GM12801 (cell line): ENCODE data around the gene NCEH1.

ENCODE experiments used
- TF ChIP-seq, protein P1 (sequence below): IDR thresholded peaks from one replicate; pipeline ENCODE4 v1.5.1; 2011; ENCODE audit warnings: control low read depth; ENCODE audit not compliant: insufficient read length; ENCODE audit errors: extremely low read depth

The NCEH1 gene

DNA sequence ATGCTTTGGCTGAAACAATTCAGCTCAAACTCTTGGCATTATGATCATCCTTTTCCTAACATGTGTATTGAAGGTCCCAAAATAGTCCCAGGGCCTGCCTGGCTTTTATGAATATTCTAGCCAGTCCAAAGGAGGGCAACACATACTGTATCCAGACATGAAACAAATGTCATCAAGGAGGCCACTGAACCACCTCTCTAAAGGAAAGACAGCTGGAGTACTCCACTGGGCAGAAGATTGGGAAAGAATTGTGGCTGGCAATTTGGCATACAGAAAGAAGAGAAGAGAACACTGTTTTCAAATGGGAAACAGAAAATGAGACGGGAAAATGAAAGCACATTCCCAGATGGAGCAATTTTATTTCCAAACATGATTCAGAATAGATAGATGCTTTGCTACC lies 80.6 kb downstream of the NCEH1 start:
- TF ChIP-seq, protein P1, sequence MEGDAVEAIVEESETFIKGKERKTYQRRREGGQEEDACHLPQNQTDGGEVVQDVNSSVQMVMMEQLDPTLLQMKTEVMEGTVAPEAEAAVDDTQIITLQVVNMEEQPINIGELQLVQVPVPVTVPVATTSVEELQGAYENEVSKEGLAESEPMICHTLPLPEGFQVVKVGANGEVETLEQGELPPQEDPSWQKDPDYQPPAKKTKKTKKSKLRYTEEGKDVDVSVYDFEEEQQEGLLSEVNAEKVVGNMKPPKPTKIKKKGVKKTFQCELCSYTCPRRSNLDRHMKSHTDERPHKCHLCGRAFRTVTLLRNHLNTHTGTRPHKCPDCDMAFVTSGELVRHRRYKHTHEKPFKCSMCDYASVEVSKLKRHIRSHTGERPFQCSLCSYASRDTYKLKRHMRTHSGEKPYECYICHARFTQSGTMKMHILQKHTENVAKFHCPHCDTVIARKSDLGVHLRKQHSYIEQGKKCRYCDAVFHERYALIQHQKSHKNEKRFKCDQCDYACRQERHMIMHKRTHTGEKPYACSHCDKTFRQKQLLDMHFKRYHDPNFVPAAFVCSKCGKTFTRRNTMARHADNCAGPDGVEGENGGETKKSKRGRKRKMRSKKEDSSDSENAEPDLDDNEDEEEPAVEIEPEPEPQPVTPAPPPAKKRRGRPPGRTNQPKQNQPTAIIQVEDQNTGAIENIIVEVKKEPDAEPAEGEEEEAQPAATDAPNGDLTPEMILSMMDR, result no peak

DNA sequence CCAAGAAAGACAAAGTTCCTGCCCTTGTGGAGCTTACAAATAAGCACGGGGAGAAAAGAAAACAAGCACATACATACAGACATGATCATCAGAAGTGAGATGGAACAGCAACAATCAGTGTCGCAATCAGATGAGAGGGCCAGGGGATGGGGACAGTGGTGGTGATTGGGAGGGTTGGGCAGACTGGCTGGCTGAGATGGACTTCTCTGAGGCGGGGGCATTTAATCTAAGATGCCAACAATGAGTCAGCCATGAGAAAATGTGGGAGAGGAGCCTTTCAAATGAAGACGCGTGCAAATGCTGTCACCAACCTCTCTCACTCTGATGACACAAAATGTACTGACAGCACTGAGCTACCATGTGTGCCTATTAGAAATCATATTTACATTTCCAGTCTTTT lies 81.4 kb downstream of the NCEH1 start:
- TF ChIP-seq, protein P1, result no peak

DNA sequence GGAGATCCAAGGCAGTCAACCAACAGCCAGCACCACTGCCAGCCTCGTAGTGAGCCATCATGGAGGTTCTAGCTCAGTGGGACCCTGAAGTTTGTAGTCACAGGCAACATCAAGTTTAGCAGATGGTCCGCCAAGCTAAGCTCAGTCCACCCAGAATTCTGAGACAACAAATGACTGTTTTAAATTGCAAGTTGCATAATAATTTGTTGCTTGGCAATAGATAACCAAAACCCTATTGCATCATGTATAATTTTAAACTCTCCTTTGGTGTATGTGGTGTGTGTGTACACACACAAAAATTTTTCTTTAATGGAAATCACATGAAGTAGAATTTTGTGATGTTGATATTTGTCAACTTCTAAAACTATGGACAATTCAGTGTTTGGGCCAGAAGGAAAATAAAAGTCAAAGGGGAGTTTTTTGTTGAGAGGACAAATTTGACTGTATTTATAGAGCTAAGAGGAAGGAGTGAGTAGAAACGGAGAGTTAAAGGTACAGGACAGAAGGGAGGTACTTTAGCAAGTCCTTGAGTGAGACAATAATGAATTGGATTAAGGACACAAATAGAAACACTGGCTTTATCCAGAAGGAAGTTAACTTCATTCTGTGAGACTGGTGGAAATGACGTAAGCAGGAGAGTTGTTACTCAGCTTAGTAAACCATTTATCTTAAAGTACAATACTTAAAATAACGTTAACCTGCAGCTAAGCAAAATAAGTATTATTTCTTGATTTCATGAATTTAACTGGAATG lies 83.6 kb downstream of the NCEH1 start:
- TF ChIP-seq, protein P1, result no peak

DNA sequence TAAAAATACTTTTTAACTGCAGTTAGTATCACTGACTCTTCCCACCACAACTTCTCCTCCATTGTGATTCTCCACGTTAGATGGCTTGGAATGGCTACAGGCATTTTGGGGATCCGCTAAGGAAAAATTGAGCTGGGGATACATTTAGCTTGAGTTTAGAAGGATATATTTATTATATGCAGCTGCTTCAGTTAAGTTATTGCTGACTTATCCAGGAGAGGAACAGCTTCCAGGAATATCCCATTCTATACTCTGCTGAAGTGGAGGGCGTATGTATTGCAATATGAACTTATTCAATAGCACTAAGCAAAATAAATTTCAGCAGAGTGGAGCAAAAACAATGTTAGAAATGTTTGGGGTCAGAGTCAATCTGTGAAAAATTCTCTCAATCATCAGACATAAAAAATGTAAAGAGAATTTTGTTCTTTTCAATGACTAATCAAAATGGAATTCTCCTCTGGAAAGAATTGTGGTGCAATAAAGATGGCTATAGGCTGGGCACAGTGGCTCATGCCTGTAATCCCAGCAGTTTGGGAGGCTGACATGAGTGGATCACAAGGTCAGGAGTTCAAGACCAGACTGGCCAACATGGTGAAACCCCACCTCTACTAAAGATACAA lies 84.7 kb downstream of the NCEH1 start:
- TF ChIP-seq, protein P1, result no peak

DNA sequence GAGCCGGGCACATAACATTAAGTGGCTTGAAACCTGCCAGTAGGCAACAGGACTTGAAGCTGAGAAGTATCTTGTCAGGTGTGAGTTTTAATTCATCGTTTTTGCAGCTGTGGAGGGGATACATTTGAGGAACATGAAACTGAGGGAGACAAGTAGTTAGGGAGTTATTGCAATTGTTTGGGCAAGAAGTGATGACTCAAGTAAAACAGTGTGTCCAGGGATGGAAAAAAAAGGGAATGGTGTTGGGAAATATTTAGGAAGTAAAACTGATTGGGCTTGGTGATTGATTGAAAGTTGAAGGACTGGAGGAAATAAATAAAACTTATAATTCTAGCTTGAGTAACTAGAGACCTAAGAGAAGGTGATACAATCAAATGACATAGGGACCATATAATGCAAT lies 85.5 kb downstream of the NCEH1 start:
- TF ChIP-seq, protein P1, result no peak

DNA sequence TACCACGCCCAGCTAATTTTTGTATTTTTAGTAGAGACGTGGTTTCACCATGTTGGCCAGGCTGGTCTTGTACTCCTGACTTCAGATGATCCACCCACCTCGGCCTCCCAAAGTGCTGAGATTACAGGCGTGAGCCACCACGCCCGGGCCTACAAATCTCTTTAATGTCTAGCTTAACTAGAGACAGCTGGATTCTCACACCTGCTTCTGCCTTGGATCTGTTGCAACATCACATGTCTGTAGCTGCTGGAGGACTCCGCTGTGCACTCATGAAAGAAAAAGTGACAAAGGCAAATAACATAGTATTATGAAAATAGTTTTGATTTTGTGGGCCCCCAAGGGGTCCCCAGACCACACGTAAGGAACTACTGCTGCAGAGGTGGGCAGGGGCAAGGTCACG lies 85.9 kb downstream of the NCEH1 start:
- TF ChIP-seq, protein P1, result no peak

DNA sequence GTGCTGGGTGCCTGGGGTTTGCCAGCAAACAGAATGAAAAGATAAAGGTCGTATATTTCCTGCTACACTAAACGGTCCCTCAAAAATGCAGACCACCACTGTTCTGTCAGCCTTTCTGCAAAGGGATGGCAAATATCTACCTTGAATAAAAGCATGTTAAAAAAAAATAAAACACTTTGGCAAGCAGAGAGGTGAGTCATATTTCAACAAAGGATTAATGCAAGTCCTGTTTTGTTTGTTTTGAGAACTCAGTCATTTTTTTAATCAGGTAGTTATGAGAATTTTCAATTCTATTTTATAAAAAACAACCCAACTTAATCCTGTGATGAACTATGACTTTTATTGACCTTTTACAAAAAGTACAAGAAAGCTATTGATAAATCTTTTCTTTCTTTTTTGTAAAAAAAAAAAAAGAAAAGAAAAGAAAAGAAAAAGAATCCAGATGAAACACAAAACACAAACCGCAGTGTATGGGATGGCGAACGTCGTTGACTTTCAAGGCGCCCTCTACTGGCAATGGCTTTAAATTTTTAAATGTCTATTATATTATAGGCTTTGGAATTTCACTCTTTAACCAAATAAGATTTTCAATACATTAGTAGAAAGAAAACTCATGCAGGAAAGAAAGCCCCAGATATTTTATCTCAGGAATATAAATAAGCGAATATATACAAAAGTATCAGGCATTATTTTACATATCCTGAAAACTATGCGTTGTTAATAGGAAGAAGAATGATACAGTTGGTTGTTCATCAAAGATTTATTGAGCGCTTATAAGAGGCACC lies 87.8 kb downstream of the NCEH1 start:
- TF ChIP-seq, protein P1, result no peak
